Measurements from ENCODE around the gene GUCY1A1. TPM values are rescaled to one million over a fixed set of nuclear protein-coding genes. Genes with fewer than 3 reads are reported as not detected.

Gene GUCY1A1
- total RNA-seq, 2 experiments from 2014 or later: not detected

GRCh38 chr4:155703486-155704247, 37.0 kb downstream of the GUCY1A1 start:
- H3K36me3 ChIP-seq (ENCODE audit: insufficient read depth, low read length): no peaks in the 10 kb centered on the region
- DNase-seq (no peak), ATAC-seq (ENCODE audit: poor library complexity) (no peak)
- H3K27me3 ChIP-seq (ENCODE audit: control insufficient read depth in 1 of 2, insufficient read depth in 2 of 2, low read length in 2 of 2): no peaks in the 10 kb centered on the region
- no peaks in the 10 kb centered on the region for H3K9me3 ChIP-seq (ENCODE audit: control insufficient read depth in 1 of 2, insufficient read depth in 1 of 2, low read length in 2 of 2)
- Mint-ChIP-seq H3K9me3 (no peaks in the 10 kb centered on the region), H3K4me1 (ENCODE audit: low read depth) (no peaks in the 10 kb centered on the region), H3K27me3 (peaks cover 4% of the 10 kb centered on the region), H3K36me3 (ENCODE audit: low read depth) (no peaks in the 10 kb centered on the region), H3K4me3 (no peak overlapping the region), H3K27ac (no peak overlapping the region)
- no peak overlapping the region for H3K4me3 ChIP-seq (ENCODE audit: low read length)
- ChIA-PET POLR2A (no interaction called here), CTCF (no interaction called here)
- H3K27ac ChIP-seq (ENCODE audit: low read depth in 1 of 2, low read length in 2 of 2): no peak overlapping the region
- no peak for TF ChIP-seq CTCF (IDR thresholded peaks at IDR 0.05)
- H3K4me1 ChIP-seq (ENCODE audit: insufficient read depth, low read length): no peaks in the 10 kb centered on the region
- intact Hi-C loops (cut with DNase I, micrococcal nuclease): no loop called here

- no peaks in the 10 kb centered on the region for H3K36me3 ChIP-seq (ENCODE audit: insufficient read depth, low read length)
- POLR2A ChIA-PET: no interaction called here
- ATAC-seq (ENCODE audit: poor library complexity): no peak
- H3K4me1 ChIP-seq (ENCODE audit: insufficient read depth, low read length): no peaks in the 10 kb centered on the region
- TF ChIP-seq CTCF (IDR thresholded peaks at IDR 0.05): no peak
- intact Hi-C loops (cut with DNase I, micrococcal nuclease): no loop called here
- no peak overlapping the region for H3K4me3 Mint-ChIP-seq
- no peak overlapping the region for H3K27ac Mint-ChIP-seq
- no peaks in the 10 kb centered on the region for H3K9me3 ChIP-seq (ENCODE audit: control insufficient read depth in 1 of 2, insufficient read depth in 1 of 2, low read length in 2 of 2)
- no peaks in the 10 kb centered on the region for H3K27me3 ChIP-seq (ENCODE audit: control insufficient read depth in 1 of 2, insufficient read depth in 2 of 2, low read length in 2 of 2)
- CTCF ChIA-PET: no interaction called here
- H3K27ac ChIP-seq (ENCODE audit: low read depth in 1 of 2, low read length in 2 of 2): no peak overlapping the region
- H3K9me3 Mint-ChIP-seq: no peaks in the 10 kb centered on the region
- H3K4me3 ChIP-seq (ENCODE audit: low read length): no peak overlapping the region
- H3K27me3 Mint-ChIP-seq: peaks cover 4% of the 10 kb centered on the region
- no peaks in the 10 kb centered on the region for H3K36me3 Mint-ChIP-seq (ENCODE audit: low read depth)
- no peak for DNase-seq
- no peaks in the 10 kb centered on the region for H3K4me1 Mint-ChIP-seq (ENCODE audit: low read depth)
Measured at GRCh38 chr4:155704841-155705404, 38.3 kb downstream of the GUCY1A1 start.

GRCh38 chr4:155705664-155706063, 39.0 kb downstream of the GUCY1A1 start:
- ATAC-seq (ENCODE audit: poor library complexity): no peak
- H3K27ac Mint-ChIP-seq: no peak overlapping the region
- no peaks in the 10 kb centered on the region for H3K27me3 ChIP-seq (ENCODE audit: control insufficient read depth in 1 of 2, insufficient read depth in 2 of 2, low read length in 2 of 2)
- no peak for DNase-seq
- POLR2A ChIA-PET: no interaction called here
- no peak for TF ChIP-seq CTCF (IDR thresholded peaks at IDR 0.05)
- H3K9me3 Mint-ChIP-seq: no peaks in the 10 kb centered on the region
- H3K4me1 ChIP-seq (ENCODE audit: insufficient read depth, low read length): no peaks in the 10 kb centered on the region
- no peaks in the 10 kb centered on the region for H3K36me3 Mint-ChIP-seq (ENCODE audit: low read depth)
- CTCF ChIA-PET: no interaction called here
- no peak overlapping the region for H3K4me3 ChIP-seq (ENCODE audit: low read length)
- H3K27ac ChIP-seq (ENCODE audit: low read depth in 1 of 2, low read length in 2 of 2): no peak overlapping the region
- H3K4me1 Mint-ChIP-seq (ENCODE audit: low read depth): no peaks in the 10 kb centered on the region
- no peaks in the 10 kb centered on the region for H3K9me3 ChIP-seq (ENCODE audit: control insufficient read depth in 1 of 2, insufficient read depth in 1 of 2, low read length in 2 of 2)
- H3K27me3 Mint-ChIP-seq: peaks cover 4% of the 10 kb centered on the region
- H3K36me3 ChIP-seq (ENCODE audit: insufficient read depth, low read length): no peaks in the 10 kb centered on the region
- no peak overlapping the region for H3K4me3 Mint-ChIP-seq
- intact Hi-C loops (cut with DNase I, micrococcal nuclease): no loop called here

All from CD4-positive, alpha-beta T cell (primary cell).